Measurements from ENCODE around the gene NGF. TPM values are rescaled to one million over a fixed set of nuclear protein-coding genes. Genes with fewer than 3 reads are reported as not detected.
A peak's percentile ranks its signal among the peaks of the same experiment; 100 is the strongest.

Gene NGF
- total and polyA plus RNA-seq, 12 donors: 0.55 to 6.9 (median 1.5) TPM

DNA sequence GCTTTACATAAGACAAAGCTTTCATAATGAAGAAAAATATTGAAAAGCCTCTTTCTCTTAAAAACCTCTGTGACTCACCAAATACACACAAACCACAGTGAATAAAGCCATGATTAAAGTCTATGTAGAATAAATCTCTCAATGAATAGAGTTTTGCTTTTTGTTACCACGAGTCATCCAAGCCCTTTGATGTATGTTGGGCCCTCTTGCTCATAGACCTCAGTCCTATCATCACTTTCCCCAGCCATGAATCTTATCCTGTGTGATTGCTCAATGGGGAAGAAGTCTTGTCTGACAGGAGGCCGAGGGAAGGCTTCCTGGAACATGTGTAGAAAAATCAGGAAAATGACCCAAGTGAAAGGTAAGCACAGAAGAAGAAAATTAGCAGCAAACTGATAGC lies 60.8 kb downstream of the NGF start:
- intact Hi-C loops (cut with DNase I): no loop called here
- DNase-seq: no peak
- H3K36me3 ChIP-seq (replicated peaks in 1 of 2): no peaks in the 10 kb centered on the region
- TF ChIP-seq, protein P1, sequence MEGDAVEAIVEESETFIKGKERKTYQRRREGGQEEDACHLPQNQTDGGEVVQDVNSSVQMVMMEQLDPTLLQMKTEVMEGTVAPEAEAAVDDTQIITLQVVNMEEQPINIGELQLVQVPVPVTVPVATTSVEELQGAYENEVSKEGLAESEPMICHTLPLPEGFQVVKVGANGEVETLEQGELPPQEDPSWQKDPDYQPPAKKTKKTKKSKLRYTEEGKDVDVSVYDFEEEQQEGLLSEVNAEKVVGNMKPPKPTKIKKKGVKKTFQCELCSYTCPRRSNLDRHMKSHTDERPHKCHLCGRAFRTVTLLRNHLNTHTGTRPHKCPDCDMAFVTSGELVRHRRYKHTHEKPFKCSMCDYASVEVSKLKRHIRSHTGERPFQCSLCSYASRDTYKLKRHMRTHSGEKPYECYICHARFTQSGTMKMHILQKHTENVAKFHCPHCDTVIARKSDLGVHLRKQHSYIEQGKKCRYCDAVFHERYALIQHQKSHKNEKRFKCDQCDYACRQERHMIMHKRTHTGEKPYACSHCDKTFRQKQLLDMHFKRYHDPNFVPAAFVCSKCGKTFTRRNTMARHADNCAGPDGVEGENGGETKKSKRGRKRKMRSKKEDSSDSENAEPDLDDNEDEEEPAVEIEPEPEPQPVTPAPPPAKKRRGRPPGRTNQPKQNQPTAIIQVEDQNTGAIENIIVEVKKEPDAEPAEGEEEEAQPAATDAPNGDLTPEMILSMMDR (IDR thresholded peaks at IDR 0.05): no peak
- TF ChIP-seq POLR2A (IDR thresholded peaks at IDR 0.05): no peak
- H3K4me3 ChIP-seq: no peak overlapping the region
- no peak overlapping the region for H3K27ac ChIP-seq
- WGBS, 4 donors: 58 to 79% (median 71%) methylated on average over 2 of the region's 2 CpGs
- H3K4me1 ChIP-seq (replicated peaks in 1 of 2): no peaks in the 10 kb centered on the region
- no peaks in the 10 kb centered on the region for H3K9me3 ChIP-seq (replicated peaks in 1 of 3)
- no peaks in the 10 kb centered on the region for H3K27me3 ChIP-seq

DNA sequence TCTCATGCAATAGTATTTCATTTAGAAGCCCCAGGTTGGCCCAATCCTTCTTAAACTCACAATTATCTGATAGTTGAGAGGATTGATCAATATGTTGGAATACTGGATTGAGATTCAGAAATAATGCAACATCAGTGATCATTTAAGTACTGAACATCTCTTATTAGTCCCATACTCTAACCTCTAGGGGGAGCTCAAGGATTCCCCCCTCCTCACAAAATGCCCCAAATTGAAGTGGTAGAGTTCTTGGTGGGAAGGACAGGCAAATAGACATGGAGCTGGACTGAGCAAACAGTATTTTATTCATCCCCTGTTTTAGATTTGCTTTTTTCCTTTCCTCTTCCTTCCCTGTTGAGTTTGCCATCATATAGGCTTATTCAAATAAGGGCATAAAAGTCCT lies 62.8 kb downstream of the NGF start:
- DNase-seq: no peak
- Histone ChIP-seq H3K9me3 (replicated peaks in 1 of 3) (no peaks in the 10 kb centered on the region), H3K27ac (peak overlapping the region in 1 of 5 donors; percentile 40), H3K4me3 (no peak overlapping the region), H3K27me3 (no peaks in the 10 kb centered on the region), H3K4me1 (replicated peaks in 1 of 2) (no peaks in the 10 kb centered on the region), H3K36me3 (replicated peaks in 1 of 2) (no peaks in the 10 kb centered on the region)
- no peak for TF ChIP-seq POLR2A (IDR thresholded peaks at IDR 0.05)
- TF ChIP-seq, protein P1 (IDR thresholded peaks at IDR 0.05): peak in 4 of 6 experiments; percentile 24 to 45 (median 30)
- intact Hi-C loops (cut with DNase I): no loop called here

DNA sequence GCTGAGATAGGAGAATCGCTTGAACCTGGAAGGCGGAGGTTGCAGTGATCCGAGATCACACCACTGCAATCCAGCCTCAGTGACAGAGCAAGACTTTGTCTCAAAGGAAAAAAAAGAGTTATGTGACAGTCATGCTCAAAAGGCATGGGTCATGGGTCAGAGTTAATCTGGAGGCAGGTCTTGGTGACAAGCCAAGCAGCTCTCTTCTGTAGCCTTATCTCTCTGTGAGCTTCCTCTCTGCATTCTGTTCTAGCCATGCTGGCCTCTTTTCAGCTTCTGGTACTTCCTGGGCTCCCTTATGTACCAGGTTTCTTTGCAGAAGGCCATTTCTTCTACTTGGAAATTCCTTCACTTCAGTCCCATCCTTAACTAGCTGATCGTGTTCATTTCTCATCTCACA lies 63.6 kb downstream of the NGF start:
- intact Hi-C loops (cut with DNase I): no loop called here
- Histone ChIP-seq H3K4me1 (replicated peaks in 1 of 2) (no peaks in the 10 kb centered on the region), H3K36me3 (replicated peaks in 1 of 2) (no peaks in the 10 kb centered on the region), H3K27ac (peak overlapping the region in 1 of 5 donors; percentile 40), H3K27me3 (no peaks in the 10 kb centered on the region), H3K9me3 (replicated peaks in 1 of 3) (no peaks in the 10 kb centered on the region), H3K4me3 (no peak overlapping the region)
- WGBS, 4 donors: 65 to 83% (median 79%) methylated on average over 4 of the region's 4 CpGs
- TF ChIP-seq, protein P1 (IDR thresholded peaks at IDR 0.05): no peak
- TF ChIP-seq POLR2A (IDR thresholded peaks at IDR 0.05): no peak
- peak in 2 of 7 donors; percentile 23 to 61 for DNase-seq

DNA sequence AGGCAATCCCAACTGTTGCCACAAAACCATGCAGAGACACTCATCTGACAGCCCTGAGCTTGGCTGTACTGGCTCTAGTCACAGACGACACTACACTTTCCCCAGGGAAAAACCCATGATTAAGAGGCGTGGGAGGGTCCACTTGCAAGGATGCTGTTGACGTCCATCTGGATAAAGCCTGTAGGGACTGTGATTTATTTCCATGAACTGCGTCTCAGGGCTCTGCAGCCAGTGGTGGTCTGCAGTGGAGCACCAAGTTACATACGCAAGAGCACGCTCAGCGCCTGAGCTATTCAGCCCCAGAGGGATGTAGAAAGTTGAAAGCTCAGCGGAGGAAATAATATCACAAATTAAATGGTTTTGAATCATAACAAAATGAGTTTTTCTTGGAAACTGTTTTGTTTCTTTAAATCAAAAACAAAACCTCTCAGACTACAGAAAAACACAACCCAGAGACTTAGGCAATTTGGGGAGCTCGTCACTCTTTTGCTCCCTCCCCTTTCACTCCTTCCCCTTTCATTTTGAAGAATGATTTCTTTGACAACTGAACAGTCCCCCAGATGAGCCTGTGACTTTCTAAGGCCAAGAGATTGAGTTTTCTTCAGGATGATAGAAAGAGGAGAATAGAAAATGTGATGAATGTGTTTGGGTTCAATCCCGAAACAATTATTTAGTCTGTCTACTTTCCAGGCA lies 71.2 kb downstream of the NGF start:
- no peak overlapping the region for H3K4me3 ChIP-seq
- intact Hi-C loops (cut with DNase I): no loop called here
- WGBS, 4 donors: 43 to 55% (median 47%) methylated on average over 10 of the region's 10 CpGs
- TF ChIP-seq, protein P1 (IDR thresholded peaks at IDR 0.05): no peak
- no peak for TF ChIP-seq POLR2A (IDR thresholded peaks at IDR 0.05)
- no peaks in the 10 kb centered on the region for H3K9me3 ChIP-seq (replicated peaks in 1 of 3)
- H3K27ac ChIP-seq: peak overlapping the region in 2 of 5 donors; percentile 58 to 73
- H3K4me1 ChIP-seq (replicated peaks in 1 of 2): no peaks in the 10 kb centered on the region
- peak in 6 of 7 donors; percentile 21 to 76 (median 32) for DNase-seq
- no peaks in the 10 kb centered on the region for H3K27me3 ChIP-seq
- H3K36me3 ChIP-seq (replicated peaks in 1 of 2): no peaks in the 10 kb centered on the region

Measured in adrenal gland (tissue), 12 donors.